ENCODE measurements around the gene ADAM8.
A peak's percentile ranks its signal among the peaks of the same experiment; 100 is the strongest.

The ADAM8 gene

DNA sequence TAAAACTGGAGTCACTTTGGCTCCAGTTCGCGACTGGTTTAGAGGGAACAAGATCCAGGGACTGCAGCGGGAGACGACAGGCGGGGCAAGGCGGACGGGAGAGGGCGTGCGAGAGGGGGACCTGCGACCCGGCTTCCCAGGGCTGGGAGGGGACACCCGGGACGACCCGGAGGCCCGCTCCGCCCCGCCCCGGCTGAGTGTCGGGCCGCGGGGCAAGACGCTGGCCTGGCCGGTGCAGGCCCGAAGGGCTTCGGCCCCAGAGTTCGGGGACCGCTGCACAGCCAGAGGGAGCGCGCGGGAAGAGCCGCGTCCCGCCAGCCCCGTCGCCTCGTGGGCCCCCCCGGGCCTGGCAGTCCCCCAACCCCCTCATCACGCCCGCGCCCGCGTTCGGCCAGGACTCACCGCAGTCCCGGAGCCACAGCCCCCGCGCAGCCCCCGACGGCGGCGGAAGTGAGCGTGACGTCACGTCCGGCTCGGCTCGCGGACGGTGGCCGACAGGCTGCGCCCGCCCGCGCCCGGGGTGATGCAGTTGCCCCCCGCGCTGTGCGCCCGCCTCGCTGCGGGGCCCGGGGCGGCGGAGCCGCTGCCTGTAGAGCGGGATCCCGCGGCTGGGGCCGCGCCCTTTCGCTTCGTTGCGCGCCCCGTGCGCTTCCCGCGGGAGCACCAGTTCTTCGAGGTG is 31.9 kb upstream of the ADAM8 start, which contains the start of the genes TUBGCP2 and ZNF511:
Gene TUBGCP2 (minus strand): TSS at position 452 of the 679 bp plus-strand sequence. CDS start 5,931 bp downstream, outside the sequence.
Gene ZNF511 (plus strand): TSS at position 494 of the 679 bp plus-strand sequence. CDS start 30 bp downstream, at position 524.
- peak; percentile 94 for DNase-seq

DNA sequence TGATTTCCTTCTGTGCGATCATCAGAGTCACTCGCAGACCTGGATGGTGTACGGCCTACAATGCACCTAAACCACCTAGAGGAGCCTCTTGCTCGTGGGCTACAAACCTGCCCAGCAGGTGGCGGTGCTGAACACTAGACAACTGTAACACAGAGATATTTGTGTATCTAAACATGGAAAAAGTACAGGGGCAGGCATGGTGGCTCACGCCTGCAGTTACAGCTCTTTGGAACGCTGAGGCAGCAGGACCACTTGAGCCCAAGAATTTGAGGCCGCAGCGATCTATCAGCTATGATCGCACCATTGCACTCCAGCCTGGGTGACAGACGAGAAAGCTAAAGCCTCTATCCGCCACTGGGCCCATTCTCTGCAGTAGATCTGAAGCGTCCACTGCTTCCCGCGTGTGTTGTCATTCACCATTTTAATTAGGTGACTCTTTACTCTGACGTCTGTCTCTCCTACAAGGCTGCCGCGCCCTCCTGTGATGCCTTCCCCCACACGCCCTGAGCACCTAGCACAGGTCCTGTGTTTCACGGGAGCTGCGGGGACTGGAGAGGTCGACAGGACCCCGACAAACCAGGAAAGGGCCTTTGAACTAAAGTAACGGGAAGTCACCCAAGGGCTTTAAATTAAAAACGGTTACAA is 31.2 kb upstream of the ADAM8 start:
- peak; percentile 63 for DNase-seq

DNA sequence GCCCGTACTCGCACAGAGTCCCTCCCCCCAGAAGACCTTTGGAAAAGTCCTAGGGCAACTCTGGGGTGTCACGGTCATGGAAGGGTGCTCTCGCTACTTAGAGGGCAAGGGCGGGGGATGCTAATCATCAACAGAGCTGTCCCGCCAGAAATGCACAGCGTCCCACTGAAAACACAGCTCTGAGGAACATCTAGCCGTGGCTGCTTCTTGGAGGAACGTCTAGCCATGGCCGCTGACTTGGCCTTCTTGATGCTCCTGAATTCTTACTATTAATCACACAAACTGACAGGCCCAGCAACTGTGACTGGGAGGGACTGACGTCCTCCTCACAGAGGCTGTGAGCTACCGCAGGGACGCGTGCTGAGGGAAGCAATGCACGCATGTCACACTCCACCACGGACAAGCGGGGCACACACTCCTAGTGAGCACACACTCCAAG is 30.3 kb upstream of the ADAM8 start:
- no peak for DNase-seq

DNA sequence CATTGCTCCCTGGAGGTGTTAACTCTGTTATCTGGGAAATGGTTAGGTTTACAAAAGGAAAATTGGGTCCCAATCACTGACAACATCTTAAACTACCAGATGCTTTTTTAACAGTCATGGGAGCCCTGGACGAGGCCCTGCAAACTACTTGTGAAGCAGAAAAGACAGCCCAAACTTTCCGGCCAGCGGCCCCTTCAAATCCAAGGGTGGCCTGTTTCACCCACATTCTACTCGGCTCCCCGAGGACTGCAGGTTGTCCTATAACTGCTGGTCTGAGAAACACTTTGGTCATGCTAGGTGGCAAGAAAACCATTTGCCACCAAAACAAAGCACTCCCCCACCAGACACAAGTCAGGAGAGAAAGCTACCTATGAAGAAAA is 29.4 kb upstream of the ADAM8 start:
- no peak for DNase-seq

DNA sequence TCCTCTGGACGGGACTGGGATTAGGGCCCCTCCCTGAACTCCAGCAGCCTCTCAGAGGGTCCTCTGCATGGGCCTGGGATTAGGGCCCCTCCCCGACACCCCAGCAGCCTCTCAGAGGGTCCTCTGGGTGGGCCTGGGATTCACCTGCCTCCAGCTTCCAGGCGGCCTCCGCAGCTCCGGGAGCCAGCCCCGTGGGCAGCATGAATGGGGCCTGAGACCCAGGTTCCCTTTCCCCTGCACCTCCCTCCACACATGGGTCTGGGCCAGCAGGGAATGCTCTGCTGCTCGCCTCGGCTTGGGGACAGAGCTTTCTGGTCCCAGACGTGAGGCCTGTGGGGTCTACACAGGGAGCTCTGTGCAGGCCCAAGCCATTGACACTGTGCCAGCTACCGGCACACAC is 26.5 kb upstream of the ADAM8 start:
- DNase-seq = no peak

DNA sequence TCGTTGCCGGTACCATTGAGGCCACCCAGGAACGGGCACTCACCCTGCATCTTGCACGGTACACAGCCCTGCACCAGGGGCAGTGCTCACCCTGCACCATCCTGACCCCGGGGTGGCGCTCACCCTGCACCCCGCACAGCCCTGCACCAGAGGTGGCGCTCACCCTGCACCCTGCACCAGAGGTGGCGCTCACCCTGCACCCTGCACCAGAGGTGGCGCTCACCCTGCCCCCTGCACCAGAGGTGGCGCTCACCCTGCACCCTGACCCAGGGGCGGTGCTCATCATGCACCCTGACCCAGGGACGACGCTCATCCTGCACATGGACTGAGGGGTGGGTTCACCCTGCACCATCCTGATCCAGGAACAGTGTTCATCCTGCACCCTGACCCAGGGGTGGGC is 25.6 kb upstream of the ADAM8 start:
- DNase-seq = no peak

DNA sequence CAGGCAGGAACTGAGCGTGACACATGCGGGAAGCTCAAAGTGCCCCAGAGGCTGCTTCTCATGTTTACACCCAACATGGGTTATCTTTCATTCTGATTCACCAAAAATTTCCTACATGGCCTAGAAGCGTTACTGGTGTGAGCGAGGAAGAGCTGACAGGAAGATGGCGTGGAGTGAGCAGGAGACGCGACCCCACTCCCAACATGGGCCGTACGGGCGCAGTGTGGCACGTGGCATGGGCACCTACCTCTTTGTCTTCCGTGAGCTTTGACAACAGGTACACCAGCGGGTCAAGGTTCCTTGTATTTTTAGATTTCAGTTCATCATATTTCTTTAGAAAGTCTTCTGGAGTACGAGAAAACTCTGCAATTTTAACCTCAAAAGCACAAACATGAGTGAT is 23.1 kb upstream of the ADAM8 start:
- no peak for DNase-seq

DNA sequence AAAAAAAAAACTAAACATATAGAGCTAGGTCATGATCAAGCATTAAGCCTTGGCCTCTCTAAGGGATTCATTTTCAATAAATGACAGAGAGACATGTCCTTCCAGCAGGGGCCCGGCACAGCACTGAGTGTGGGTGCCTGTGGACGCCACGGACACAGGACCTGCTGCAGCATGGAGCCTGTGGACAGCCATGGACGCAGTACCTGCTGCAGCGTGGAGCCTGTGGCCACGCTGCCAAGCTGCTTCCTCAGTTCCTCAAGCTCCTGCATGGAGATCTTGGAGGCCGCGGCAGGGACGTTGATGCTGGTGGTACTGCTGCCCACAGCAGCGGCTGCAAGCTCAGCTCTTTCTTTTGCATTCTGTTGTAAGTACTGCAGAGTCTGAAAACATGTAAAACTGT is 22.6 kb upstream of the ADAM8 start:
- no peak for DNase-seq

DNA sequence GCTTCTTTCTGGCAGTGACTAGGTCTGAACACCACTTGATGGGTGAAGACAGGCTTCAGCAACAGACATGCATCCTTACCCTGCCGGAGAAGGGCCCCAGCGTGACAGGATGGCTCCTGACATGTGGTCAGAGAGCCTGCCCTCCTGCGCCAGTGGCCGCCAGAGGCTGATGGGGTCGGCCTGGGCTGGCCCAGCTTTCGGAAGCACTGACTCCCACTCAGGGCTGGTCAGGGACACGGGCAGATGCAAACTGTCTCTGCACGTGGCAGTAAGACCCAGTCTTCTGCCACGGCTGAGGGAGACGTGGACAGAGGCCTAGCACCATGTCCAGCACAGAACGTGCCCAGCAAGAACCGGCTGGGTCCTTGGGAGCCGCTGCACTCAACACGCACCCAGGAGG is 21.8 kb upstream of the ADAM8 start:
- no peak for DNase-seq

DNA sequence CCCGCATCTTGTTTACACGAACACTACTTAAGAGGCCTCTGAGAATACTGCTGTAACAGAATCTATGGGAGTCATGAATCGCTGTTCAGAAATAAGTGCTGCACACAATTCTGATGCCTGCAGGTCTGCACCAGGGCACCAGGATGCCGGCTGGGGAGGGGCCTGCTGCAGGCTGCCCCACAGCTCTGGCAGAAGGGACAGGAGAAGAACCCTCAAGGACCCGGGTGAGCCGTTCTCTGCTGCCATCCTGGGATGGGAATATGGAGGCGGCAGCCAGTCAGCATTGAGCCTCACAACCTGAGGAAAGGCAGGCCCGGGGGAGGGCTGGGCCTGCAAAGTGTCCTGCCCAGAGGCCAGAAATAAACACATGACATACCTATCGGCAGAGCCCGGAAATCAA is 20.8 kb upstream of the ADAM8 start:
- DNase-seq = no peak

DNA sequence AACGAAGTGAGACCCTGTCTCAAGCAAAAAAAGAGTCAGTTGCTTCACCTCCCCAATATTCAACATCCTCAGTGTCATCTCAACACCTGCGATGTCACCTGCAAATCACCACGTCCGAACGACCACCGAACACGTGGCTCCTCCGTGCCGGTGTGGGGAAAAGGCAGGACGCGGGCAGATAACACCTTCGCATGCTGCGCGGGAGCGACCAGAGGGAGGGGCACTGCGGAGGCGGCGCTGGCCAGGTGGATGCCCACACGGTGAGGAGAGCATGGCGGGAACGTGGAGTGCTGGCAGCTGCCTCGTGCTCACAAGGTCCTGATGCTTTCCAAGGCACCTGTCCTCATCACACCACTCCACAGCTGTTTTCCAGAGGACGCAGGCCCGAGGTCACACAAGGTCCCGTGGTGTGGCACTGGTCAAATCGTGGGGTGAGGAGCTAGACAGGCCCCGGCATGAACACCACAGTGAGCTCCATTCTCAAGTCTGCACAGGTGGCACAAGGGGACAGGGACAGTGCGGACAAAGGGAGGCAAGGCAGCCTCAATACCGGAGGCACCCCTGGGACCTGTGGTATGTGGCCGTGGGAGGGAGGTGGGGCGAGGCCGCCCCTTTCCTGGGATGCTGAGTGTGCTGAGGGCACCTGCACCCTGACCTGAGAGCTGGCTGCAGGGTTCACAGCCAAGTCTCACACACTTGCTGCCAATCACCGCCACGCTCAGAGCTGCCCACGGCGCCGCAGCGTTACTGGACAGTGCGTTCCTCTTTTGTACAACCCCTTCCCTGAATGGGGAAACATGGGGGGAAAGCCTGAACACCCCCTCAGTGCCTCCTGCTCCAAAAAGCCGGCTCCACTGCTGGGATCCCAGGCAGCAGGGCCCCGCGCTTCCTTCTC is 19.0 kb upstream of the ADAM8 start:
- DNase-seq = no peak

DNA sequence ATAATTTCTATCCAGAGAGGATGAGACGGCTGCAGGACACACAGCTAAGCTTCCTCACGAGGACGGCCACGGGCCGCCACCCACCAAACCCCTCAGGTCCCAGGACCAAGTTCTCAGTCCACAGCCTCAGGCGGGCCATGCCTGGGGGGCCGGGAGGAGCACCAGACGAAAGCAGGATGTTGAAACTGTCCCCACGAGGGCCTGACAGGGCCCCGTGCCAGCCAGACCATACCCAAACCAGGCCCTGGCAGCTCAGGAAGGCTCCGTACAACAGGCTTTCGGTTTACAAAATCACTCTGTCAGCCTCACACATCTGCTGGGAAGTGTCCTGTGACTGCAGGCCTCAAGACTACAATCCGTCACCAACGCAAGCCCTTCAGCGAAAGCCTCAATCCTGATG is 17.5 kb upstream of the ADAM8 start:
- peak; percentile 94 for DNase-seq

DNA sequence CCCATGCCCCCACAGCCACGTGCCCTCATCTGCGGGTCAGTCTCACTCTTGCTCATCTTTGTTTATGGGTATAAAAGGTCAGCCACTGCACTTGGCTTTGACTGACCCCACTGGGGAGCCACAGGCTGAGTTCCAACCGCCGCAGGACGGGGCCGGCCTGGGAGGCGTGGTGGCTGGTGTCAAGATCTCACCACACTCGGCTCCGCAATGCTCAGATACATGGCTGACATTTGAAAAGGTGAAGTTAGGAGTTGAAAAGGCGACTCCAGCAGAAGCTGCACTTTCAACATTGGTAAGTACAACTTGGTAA is 17.1 kb upstream of the ADAM8 start:
- DNase-seq = no peak

DNA sequence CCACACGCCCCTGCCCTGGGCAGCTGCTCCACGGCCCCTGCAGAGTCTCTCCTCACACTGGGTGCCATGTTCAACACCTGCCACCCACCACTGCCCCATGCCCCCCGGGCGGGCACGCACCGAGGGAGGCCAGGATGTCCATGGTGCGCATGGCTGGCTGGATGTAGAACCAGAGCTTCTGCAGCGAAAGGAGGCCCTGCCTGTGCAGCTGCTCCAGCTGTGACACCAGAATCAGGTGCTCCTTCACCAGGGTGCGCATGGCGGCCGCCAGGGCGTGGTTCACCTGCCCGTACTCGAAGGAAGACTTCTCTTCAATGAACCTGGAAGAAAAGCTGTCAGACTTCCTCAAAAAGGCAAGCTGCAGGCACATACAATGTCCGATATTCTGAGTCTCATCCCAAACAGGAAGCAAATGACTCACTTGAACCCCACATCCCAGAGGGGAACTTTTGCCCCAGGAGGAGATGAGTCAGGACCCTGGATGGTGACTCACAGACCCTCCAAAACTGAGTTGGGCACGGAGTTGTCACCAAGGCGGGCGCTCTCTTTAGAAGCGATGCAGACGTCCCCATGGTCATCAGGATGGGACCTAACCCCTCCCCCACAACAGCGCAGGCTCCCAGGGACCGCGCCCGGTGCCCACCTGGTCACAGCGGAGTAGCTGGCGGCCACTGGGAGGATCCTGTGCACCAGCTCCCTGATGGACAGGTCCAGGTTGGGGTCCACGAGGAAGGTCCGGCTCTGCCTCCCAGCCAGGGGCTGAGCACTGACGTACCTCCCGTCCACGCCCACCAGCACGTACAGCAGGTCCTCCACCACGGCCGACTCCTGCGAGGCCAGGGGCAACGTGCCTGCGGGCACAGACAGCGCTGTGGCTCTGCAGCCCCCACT is 16.5 kb upstream of the ADAM8 start:
- peak; percentile 94 for DNase-seq

DNA sequence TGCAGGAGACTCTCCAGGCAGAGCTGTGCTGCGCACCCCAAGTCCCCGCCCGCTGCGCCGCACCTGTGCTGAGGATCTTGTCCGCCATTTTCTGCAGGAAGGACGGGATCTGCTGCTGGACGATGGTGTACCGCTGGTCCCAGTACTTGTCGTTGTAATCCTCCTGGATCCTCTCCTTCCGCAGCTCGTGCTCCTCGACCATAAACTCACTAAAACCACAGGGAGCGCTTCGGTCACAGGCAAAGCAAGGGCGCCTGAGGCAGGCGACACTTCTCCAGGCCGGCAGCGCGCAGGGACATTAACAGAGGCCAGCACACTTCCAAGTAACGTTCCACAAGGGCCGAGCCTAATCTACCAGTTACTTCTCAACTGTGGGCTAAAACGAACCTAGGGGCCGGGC is 13.1 kb upstream of the ADAM8 start:
- no peak for DNase-seq

DNA sequence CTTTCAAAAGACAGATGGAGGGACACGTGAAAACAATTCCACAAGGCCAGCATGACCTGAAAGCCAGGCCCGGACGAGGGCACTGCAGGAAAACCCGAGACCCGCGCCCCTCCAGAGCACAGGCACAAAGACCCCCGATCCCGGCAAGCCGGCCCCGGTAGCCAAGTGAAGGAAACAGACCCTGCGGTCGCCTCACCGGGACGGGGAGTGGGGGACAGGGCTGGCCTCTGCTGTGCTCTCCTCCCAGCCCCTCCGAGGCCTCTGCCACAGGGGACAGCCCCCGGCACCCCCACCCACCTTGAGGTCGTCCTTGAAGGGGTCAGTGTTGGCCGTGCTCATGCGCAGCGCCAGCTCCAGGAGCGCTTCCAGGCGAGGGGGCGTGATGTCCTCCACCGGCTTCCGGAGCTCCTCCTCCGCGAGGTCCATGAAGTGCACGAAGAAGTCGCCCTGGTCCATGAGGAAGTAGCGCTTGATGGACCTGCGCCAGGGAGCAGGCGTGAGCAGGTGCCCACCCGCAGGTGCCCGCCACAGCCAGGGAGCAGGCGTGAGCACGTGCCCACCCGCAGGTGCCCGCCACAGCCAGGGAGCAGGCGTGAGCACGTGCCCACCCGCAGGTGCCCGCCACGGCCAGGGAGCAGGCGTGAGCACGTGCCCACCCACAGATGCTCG is 11.3 kb upstream of the ADAM8 start:
- no peak for DNase-seq

DNA sequence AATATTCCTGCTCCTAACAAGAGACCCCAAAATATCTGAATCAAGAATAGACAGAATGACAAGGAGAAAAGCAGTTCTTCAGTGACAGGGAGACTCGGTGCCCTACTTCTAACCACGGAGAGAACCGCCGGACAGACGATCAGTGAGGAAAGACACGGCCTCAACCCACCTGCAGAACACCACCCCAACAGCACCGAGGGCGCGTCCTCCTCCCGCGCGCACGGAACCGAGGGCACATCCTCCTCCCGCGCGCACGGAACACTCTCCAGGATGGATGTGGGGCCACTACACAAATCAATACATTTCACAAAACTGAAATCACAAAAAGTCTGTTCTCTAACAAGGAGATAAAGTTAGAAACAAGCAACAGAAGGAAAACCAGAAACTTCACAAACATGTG is 9.7 kb upstream of the ADAM8 start:
- DNase-seq = no peak

DNA sequence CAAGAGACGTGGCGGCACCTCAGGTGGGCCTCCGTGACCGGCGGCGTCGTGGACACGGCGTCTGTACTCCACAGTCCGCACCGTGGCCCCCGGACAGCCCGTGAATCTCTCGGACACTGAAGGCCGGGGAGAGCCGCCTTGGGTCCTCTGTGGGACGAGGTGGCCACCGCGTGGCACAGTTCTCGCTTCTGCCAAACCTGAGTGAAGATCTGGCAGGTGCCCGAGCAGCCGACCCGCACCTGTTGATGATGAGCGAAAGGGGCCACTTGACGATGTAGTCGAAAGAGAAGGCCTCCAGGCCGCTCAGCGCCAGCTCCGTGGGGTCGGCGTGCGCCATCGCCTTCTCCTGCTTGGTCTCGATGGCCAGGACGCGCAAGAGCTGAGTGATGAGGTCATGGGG is 8.5 kb upstream of the ADAM8 start:
- DNase-seq = no peak

DNA sequence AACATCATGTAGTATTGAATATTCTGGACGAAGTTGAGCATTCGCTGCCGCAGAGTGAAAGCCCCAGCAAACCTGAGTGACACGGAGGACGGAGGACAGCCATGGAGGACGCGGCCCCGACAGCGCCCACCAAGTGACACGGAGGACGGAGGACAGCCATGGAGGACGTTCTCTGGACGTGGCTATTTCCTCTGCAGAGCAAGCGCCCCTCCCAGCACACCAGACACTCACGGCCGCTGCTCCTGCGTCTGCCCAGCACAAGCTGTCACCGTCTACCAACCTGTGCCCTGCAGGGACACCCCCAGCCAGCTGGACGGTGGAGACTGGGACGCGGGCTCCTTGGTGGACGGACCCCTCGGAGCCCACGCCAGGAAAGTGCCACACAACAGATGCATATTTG is 7.3 kb upstream of the ADAM8 start:
- no peak for DNase-seq

DNA sequence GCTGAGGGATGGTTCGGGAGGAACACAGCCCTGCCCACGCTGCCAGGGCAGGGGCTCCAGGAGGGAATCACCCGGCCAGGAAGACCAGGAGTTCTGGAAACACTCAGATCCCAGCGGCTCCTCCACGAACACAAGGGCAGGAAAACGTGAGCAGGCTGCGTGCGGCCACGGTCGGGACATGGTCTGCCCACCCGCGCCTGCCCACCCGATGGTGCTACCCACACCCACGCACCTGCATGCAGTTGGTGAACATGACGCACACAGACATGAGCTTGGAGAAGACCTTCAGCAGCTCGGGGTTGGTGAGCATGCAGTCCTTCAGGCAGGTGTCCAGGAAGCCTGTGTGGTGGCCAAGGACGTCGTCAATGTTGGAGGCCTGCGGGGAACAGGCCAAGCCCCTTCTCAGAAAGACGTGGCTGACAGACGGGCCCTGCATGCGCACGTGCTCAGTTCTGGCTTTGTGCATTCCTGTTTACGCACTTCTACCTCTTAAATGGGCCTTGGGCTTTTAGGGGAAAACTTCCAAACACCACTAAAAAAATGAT is 6.2 kb upstream of the ADAM8 start:
- no peak for DNase-seq

DNA sequence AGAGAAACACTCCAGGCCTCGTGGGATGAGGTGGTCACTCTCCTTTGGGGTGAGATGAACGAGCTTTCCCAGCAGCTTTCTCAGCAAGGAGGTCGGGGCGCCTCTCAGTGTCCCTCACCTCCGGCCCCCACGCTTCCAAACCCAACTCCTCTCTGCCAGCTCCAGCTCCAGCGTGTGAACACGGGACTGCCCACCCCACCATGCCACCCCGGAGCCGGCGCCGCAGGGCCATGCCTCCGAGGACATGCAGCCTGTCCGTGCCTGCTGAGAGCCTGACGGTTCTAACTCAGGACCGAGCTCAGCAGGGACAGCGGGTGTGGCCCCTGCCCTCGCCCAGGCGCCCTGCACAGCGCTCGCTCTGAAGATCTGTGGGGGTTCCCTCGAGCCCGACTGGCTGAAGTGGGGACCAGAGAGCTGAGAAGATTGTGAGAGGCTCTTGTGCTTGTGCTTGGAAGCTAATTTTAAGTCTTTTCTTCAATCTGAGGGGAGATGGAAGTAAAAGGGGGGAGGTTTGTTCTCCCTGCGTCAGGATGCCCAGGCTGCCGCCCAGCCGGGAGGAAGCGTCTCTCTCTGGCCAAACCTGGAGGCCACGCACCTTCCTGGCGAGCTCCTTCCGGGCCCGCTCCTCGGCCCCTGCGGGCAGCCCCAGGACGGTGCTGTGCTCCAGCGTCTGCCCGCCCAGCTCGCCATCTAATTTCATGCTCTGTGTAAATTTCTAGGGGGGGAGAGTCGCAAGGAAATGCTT is 5.1 kb upstream of the ADAM8 start:
- no peak for DNase-seq

Data from suppressor macrophage treated with lipopolysaccharide for 4 hours (primary cell).